GM23248 (cell line): ENCODE measurements around the gene DNAAF8.

ENCODE experiments used
- EZH2 ChIP-seq: fragments of 200-600 bp; sonication (generic); IDR thresholded peaks from 2 replicates; pipeline ENCODE4 v1.6.1; 2018; ENCODE audit warnings: antibody characterized with exemption, mild to moderate bottlenecking; ENCODE audit not compliant: insufficient read depth, poor library complexity, severe bottlenecking
- EZH2phosphoT487 ChIP-seq: fragments of 200-600 bp; sonication (generic); IDR thresholded peaks from 2 replicates; pipeline ENCODE4 v1.6.1; 2018; ENCODE audit warnings: antibody characterized with exemption, moderate library complexity, mild to moderate bottlenecking, low read depth; ENCODE audit not compliant: insufficient read depth

DNA sequence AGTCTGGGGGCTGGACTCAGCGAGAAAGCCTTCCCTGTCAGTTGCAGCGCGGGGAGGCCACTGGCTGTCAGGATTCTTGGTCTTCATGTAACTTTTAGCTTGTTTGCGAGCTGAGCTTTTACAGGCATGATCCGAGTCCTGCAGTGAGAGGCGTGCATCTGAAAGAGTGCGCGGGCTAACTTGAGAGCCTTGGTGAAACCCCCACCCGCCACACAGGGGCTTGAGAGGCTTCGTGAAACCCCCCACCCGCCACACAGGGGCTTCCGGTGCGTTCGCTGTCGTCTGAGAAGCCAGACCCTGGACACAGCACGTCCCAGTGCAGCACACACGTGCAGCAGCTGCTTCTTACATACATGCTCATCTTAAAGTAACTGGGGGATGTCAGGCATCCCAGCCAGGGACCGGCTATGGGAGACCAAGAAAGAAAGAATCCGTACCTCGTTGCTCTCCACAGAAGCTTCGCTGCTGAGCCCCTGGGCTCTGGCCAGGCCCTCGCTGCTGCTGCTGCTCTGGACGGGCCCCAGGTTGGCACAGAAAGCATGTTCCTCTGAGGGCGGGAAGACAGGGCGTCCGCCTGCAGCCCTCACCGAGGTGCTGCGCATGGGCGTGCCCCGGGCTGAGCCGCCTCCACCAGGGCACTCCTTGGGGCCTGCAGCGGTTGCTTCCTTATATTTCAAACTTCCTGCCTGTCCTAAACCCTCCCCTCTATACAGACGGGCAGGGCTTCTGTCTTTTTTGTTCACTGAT is 33.2 kb upstream of the DNAAF8 start:
- TF ChIP-seq EZH2 (no peak), EZH2phosphoT487 (no peak)
